Stimulated activated CD4-positive, alpha-beta T cell treated with anti-CD3 and anti-CD28 coated beads, Interleukin-15, amount 100 ng/mL, for 1 hour (primary cell): ENCODE measurements around the gene PFDN2.
"Not testable (repeated sequence)": the region's sequence is repeated elsewhere in the genome, so short reads cannot be mapped to it uniquely, and the experiment has no call there.

Experiments used
- DNase-seq, 2 donors: peaks; one replicate each; pipeline ENCODE4 v3.0.0-alpha.2; 2020; ENCODE audit warnings: low read depth in 1 of 2, low spot score in 1 of 2

The PFDN2 gene

GRCh38 chr1:161082483-161082882 lies 35.4 kb downstream of the PFDN2 start:
- DNase-seq, result no peak

GRCh38 chr1:161081519-161081918 lies 36.3 kb downstream of the PFDN2 start:
- no peak for DNase-seq

GRCh38 chr1:161080441-161081405 lies 37.1 kb downstream of the PFDN2 start:
- DNase-seq, result no peak

- no peak for DNase-seq
Observed at GRCh38 chr1:161079436-161080110, 38.3 kb downstream of the PFDN2 start.

- DNase-seq, result no peak
Observed at GRCh38 chr1:161077426-161077825, 40.4 kb downstream of the PFDN2 start.

- no peak for DNase-seq
Observed at GRCh38 chr1:161076410-161076809, 41.4 kb downstream of the PFDN2 start.

GRCh38 chr1:161074676-161075368 lies 43.0 kb downstream of the PFDN2 start:
- no peak for DNase-seq

GRCh38 chr1:161073474-161074121 lies 44.2 kb downstream of the PFDN2 start:
- DNase-seq, result no peak

GRCh38 chr1:161072751-161073449 lies 44.9 kb downstream of the PFDN2 start:
- DNase-seq, result no peak

- DNase-seq, result no peak
Observed at GRCh38 chr1:161071886-161072371, 45.9 kb downstream of the PFDN2 start.

- DNase-seq, result no peak
Observed at GRCh38 chr1:161070761-161071160, 47.1 kb downstream of the PFDN2 start.

- peak; percentile 46 to 67 for DNase-seq
Observed at GRCh38 chr1:161069731-161070270, 48.0 kb downstream of the PFDN2 start, which contains the start of gene ARHGAP30. ARHGAP30 (minus strand) TSS chr1:161069891; CDS start chr1:161069624, 267 bp downstream.

- no peak for DNase-seq
Observed at GRCh38 chr1:161069241-161069640, 48.6 kb downstream of the PFDN2 start.

- peak; percentile 49 to 66 for DNase-seq
Observed at GRCh38 chr1:161068306-161069234, 49.3 kb downstream of the PFDN2 start.

GRCh38 chr1:161066694-161067093 lies 51.1 kb downstream of the PFDN2 start:
- DNase-seq, result no peak

GRCh38 chr1:161065681-161066080 lies 52.2 kb downstream of the PFDN2 start:
- not testable (repeated sequence) for DNase-seq

- DNase-seq, result not testable (repeated sequence)
Observed at GRCh38 chr1:161063936-161064335, 53.9 kb downstream of the PFDN2 start.

GRCh38 chr1:161061419-161061818 lies 56.4 kb downstream of the PFDN2 start:
- DNase-seq, result no peak

- DNase-seq, result no peak
Observed at GRCh38 chr1:161059293-161059692, 58.5 kb downstream of the PFDN2 start.
